ENCODE results near the gene PAPOLB.

The PAPOLB gene

DNA sequence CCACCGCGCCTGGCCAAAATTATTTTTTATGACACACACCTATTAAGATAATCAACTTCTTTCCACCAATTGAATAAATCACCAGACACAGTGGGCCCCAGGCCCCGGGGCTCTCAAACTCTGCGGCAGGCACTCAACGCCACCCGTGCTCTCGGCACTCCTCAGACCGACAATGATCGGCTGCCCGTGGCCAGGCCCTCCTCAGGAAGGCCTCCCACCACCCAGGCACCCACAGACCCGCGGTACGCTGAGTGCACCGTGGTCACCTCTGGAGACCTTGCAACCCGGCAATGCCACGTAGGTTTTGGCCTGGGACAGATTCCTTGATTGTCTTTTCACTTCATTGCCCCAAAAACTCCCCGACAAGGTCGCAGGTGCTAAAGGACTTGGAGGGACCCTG lies 14.8 kb upstream of the PAPOLB start:
- no peak for DNase-seq

- DNase-seq: no peak
Observed at GRCh38 chr7:4875391-4875790, 13.6 kb upstream of the PAPOLB start.

- no peak for DNase-seq
Observed at GRCh38 chr7:4873071-4873944, 11.5 kb upstream of the PAPOLB start.

GRCh38 chr7:4871930-4872675 lies 10.3 kb upstream of the PAPOLB start:
- no peak for DNase-seq

DNA sequence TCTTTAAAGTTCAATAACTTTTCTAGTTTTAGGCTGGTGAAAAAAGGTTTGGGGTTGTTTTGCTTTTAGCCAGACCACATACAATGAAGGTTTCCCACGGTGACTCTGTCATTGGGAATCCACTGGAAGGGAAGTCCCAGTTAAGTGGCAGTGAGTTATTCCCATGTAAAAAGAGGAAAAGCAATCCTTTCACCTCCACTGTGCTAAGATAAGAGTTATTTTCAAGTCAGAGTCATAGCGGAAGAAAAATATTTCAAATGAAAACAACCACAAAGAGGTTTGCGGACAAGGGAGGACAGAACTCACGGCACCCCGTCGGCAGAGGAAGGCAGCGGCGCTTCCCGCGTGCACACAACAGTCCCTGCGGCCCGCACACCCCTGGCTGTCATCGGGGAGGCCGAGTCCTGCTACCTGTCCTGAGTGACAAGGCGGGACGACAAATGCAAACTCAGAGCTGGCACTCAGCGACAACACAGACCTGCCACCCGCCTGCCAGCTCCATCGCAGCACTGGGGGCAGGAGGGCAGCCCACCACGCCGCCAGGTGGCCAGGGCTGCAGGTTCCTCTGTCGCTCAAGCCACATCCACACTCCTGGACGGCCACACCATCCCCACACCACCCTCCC lies 9.3 kb upstream of the PAPOLB start:
- no peak for DNase-seq

GRCh38 chr7:4868493-4868892 lies 6.7 kb upstream of the PAPOLB start:
- DNase-seq: no peak

DNA sequence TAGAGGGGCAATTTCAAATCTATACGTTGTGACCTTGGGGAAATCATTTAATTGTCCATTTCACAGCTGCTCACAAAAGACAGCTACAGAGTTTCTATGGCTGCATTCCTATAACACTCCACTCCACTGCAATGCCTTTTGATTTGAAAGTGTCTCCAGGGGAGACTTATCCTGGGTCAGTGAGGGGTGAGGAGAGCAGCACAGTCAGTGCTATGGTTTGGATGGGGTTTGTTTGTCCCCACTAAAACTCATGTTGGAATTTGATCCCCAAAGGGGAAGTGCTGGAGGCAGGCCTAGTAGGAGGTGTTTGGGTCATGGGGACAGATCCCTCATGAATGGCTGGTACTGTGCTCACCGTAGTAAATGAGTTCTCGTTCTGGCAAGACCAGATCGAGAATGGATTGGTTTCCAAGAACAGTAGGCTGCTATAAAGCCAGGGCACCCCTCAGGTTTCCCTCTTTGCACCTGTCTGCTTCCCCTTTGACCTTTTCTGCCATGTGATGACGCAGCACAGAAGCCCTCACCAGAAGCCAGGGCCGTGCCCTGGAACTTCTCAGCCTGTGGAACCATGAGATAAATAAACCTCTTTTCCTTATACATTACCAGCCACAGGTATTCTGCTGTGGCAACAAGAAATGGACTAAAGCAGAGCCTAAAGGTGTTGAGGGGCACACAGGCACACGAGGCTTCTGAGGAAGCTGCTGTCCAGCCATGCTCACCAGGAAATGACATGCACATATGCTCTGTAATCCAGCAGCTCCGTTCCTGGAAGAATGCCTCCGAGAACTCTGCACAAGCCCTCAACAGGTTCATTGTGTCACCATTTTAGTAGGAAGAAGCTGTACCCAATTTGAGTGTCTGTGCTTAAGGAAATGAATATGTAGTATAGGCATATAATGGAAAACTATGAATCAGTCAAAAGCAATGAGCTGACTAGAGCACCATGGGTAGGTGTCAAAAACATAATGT lies 5.0 kb upstream of the PAPOLB start:
- DNase-seq: no peak

DNA sequence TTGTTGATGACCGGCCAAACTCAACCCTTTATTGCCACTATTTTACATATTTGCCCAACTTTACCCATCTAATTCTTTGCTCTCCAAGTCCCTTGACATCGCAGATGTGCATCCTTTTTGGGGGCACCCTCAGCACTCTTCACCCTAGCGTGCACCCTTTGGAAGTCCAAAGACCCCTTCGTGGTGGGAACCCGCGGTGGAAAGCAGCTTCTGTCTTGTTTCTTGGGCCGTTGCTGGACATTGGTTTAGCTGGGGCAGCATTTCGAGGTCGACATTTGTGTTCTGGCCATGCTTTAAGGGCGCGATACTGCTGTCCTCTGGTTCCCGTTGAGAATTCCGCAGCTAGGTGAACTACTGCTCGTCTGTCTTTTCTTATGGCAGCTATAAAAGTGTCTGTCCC lies 326 bp upstream of the PAPOLB start:
- DNase-seq: no peak

- DNase-seq: no peak
Observed at GRCh38 chr7:4861227-4861626, 603 bp downstream of the PAPOLB start.

DNA sequence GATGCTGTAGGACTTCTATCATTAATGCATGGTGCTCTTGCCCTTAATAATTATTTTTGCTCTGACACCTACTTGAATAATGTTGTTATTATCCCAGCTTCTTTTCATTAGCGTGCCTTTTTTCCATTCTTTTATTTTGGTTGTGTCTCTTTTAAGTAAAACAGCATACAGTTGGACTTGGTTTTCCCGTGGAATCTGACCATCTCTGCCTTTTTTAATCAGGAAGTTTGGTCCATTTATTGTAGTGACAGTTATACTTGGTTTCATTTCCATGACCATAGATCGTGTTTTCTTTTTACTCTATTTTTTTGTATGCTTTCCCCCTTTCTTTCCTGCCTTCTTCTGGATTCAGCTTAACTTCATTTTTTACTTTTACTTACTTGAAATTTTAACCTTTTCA lies 4.6 kb downstream of the PAPOLB start:
- no peak for DNase-seq

DNA sequence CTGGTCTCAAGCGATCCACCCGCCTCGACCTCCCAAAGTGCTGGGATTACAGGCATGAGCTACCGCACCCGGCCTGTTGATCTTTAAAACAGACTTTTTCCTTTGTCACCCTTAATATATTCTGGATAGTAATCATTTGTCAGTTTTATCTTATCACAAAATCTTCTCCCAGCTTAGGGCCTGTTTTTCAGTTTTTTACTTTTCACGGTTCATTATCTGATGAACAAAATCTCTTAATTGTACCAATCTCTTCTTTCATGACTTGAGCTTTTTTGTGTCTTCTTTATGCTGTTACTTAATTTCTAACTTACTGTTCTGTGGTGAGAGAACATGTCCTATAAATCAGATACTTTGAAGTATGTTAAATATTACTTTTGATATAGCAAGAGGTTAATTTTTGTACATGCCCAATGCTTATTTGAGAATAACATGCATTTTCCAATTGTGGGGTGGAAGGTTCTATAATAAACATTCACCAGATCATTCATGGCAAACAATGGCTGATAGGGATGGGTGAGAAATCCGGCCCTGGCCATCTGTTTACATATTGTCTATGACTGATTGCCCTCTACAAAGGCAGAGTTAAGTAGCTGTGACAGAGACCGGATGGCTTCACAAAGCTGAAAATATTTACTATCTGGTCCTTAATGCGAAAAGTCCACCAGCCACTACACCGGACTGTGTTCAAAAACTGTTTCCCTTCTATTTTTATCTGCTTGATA lies 5.3 kb downstream of the PAPOLB start:
- DNase-seq: no peak

GRCh38 chr7:4854916-4855315 lies 6.9 kb downstream of the PAPOLB start:
- DNase-seq: no peak

DNA sequence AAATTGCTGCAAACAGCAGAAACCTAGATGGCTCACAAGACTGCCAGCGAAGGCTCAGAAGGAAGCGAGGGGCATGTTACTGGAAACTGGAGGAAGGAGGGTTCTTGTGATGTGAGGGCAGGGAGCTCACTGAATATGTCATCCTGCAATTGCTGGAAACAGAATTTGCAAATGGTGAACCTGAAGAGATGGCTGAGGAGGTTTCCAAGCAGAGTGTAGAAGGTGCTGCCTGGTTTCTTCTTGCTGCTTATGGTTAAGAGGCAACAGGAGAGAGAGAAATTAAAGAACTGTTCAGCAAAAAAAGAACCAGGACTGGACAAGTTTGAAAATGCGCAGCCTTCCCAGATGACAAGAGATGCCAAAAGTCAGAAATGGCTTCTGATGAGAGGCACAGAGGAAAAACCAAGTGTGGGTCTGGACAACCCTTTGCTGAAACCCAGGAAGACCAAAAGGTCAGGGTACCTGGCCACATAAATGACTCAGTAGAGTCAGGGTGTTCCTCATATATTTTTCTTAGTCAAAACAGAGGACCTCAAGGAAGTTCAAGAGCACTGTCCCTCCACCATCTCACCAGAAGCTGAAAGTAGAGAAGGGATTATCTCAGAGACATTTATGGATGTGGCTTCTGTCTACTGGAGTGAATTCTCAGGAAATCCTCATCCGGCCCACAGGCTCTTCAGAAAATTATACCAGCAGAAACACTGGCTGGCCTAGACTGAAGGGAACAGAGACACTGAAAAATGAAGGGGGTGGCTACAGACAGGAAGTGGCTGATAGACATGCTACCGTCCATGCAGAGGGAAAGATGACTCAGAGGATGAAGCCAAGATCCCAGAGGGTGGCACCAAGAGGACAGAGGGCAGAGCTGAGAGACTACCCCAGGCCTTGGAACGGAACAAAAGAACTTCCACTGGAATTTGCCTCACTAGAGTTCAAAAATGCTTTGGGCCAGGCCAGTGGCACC lies 10.1 kb downstream of the PAPOLB start:
- no peak for DNase-seq

GRCh38 chr7:4850262-4850795 lies 11.5 kb downstream of the PAPOLB start:
- DNase-seq: no peak

DNA sequence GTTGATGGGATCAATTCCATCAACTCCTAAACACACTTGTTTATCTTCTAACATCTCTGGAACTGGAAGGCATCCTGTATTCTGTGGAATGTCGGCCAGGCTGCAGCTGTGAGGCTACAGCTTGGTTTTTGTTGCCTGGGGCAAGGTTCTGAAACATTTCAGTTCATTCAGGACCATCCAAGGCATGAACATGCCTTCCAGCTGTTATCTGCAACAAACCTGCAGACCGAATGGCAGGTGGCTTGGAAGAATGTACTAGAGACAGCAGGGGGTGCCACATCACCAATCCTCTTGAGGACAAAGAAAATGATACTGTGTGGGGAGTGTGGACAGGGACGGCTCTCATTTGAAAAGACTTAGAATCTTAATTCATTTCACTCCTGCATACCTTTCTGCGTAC lies 12.4 kb downstream of the PAPOLB start:
- DNase-seq: no peak

GRCh38 chr7:4845740-4846142 lies 16.1 kb downstream of the PAPOLB start:
- no peak for DNase-seq

DNA sequence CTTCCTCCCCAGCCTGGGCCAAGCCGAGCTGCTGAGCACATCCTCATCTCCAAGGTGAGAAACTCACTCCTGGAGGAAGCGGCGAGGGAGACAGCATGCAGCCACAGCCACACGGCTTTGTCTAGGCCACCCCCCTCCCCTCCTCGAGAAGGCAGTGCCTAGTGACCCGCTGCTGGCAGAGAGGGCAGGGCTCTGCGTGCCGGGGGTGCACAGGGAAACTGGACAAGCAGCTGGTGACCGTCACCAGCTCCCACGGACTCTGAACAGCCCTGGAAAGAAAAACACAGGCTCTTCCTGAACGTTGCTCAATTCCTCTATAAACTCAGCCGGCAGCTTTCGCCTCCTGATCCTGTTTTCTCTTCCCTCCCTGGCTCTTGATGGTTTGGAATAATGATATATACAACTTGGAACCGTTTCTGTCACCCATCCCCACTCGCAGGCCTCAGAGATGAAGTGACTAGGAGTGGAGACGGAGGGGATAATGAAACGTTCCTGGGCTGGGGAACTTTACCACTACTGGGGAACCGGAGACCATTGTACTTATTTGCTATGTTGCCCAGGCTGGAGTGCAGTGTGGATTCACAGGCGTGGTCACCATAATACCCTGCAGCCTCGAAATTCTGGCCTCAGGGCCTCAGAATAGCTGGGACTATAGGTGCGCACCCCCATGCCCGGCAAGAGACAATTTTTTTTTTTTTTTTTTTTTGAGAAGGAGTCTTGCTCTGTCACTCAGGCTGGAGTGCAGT lies 19.3 kb downstream of the PAPOLB start:
- DNase-seq: no peak

DNA sequence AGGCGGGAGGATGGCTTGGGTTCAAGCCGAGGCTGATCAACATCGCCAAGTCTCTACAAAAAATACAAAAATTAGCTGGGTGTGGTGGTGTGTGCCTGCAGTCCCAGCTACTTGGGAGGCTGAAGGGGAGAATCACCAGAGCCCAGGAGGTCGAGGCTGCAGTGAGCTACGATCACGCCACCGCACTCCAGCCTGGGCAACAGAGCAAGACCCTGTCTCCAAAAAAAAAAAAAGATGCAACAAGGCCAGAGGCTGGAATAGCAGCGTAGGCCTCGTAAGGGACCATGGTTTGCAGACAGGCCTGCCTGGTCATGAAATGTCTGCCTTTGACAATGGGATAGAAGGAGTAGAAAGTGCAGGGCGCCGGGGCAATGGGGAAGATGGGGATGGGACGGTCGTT lies 20.0 kb downstream of the PAPOLB start:
- DNase-seq: no peak

DNA sequence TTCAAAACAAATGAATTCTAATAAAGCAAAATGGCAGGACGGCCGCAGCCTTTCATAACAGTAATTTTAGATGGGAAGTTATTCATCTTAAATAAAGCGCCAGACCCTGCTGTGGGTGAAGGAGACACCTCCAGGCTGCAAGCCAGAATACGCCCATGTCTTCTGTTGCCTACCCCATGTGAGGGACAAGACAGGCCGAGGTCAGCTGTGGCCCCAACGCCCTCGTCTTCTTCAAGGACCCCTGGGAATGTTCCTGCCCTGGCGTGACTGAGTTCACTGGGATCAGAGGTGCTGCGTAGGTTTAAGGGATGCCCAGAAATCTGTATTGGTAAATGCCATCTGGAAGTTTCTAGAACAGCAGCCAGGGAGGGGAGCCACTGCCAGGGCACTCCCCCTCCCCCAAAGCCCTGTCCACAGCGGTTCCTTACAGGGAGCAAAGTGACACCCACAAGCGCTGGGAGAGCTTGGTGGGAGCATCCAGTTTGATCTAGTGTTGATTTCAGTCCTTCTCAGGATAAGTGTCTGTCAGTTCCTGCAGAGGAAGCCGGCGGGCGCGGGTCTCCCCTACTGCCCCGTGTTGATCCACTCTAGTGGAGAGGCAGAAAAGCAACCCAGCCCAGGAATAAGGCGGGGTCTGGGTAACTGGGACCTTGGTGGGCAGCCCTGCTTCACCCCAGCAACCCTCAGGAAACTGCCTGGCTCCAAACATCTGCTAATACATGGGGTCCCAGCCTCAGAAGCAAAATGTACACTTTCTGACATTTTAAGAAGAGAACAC lies 20.6 kb downstream of the PAPOLB start:
- no peak for DNase-seq
